ENCODE results near the gene AP3D1. TPM values are rescaled to one million over a fixed set of nuclear protein-coding genes. Genes with fewer than 3 reads are reported as not detected.

AP3D1 gene
- 120 and 148 TPM in 2 replicates for total RNA-seq

DNA sequence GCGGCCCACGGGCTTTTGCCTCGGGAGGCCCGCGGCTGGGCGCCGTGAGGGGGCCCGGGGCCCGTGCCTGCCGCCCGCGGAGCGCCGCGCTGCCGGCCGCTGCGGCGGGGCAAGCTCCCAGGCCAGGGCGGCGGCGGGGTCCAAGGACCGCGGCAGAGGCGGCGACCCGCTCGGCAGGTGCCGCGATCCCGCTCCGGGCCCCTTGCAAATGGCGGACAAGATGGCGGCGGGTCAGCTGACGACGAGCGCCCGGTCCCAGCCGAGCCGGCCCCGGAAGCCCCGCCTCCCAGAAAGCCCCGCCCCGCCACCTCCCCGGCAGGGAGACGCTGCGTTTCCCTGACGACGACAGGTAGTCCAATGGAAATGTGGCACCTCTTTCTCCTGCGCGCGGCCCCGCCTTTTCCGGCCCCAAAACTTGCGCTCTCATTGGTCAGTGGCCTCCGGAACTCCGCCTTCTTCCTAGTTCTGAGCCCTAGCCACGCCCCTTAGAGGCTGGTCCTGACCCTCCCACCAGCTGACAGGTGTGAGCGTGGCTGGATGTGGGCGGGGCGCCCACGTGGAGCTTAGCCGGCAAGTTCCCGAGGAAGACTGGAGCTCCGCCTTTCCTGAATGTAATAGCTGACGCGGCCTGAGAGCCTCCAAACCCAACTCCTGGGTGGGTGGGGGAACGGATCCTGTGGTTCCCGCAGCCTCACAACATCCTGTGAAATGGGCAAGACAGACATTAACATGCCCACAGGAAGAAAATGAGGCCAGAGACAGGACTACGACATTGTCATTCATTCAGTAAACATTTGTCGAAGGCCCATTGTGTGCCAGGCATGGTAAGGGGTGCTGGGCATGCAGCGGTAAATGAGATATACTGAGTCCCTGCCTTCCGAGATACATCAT lies at the start of gene AP3D1:
TSS of gene AP3D1 (minus strand) at position 228 of the 891 bp plus-strand sequence. CDS start 232 bp downstream, outside the sequence.

GRCh38 chr19:2096480-2097202 lies 54.7 kb downstream of the AP3D1 start, which contains the start of gene IZUMO4:
IZUMO4 (plus strand) TSS chr19:2096915; CDS start chr19:2096946, 31 bp downstream.

DNA sequence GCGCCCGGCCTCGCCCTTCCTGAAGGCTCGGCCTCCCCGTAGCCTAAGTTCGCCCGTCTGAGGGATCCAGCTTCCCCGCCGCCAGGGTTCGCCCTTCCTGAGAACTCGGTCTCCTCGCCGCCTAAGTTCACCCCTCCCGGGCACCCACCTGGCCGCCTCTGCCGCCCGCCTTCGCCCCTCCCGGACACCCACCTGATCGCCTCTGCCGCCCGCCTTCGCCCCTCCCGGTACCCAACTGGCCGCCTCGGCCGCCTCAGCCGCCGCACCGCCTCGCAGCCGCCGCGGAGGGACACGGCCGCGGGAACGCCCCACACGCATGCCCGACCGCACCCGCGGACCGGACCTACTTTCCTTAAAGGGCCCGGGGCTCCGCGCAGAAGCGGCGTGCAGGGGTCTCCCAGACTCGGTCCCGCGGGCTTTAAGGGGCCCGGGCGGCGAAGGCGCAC lies 55.3 kb downstream of the AP3D1 start, which contains the start of gene MOB3A:
TSS of gene MOB3A (minus strand) at position 293 of the 446 bp plus-strand sequence. CDS start 17,766 bp downstream, outside the sequence.

GRCh38 chr19:2050991-2051772 lies 100.2 kb downstream of the AP3D1 start, which contains the start of gene MKNK2:
MKNK2 (minus strand) TSS chr19:2051244; CDS start chr19:2050851, 393 bp downstream.

Other genes with a start within 250 kb of the AP3D1 start
- 7.0 and 8.6 TPM in 2 replicates for gene ADAT3, start 246.2 kb downstream of the AP3D1 start, total RNA-seq
- gene SCAMP4, start 246.2 kb downstream of the AP3D1 start, total RNA-seq: 103 and 128 TPM in 2 replicates
- gene CSNK1G2, start 210.4 kb downstream of the AP3D1 start, total RNA-seq: 94.3 and 97.7 TPM in 2 replicates
- gene BTBD2, start 135.9 kb downstream of the AP3D1 start, total RNA-seq: 75.8 and 189 TPM in 2 replicates
- gene MKNK2, start 100.3 kb downstream of the AP3D1 start, total RNA-seq: 93.0 and 188 TPM in 2 replicates
- gene MOB3A, start 55.2 kb downstream of the AP3D1 start, total RNA-seq: 48.3 and 50.0 TPM in 2 replicates
- 2.1 and 4.1 TPM in 2 replicates for gene IZUMO4, start 54.7 kb downstream of the AP3D1 start, total RNA-seq
- gene DOT1L, start 12.4 kb upstream of the AP3D1 start, total RNA-seq: 19.1 and 23.3 TPM in 2 replicates
- 94.7 and 152 TPM in 2 replicates for gene PLEKHJ1, start 84.8 kb upstream of the AP3D1 start, total RNA-seq
- gene SF3A2, start 85.3 kb upstream of the AP3D1 start, total RNA-seq: 83.1 and 84.6 TPM in 2 replicates
- 0.16 and 1.8 TPM in 2 replicates for gene AMH, start 97.8 kb upstream of the AP3D1 start, total RNA-seq
- 0.13 and 0.16 TPM in 2 replicates for gene JSRP1, start 104.9 kb upstream of the AP3D1 start, total RNA-seq
- gene PEAK3, start 130.6 kb upstream of the AP3D1 start, total RNA-seq: not detected in 2 replicates
- gene LINGO3, start 156.6 kb upstream of the AP3D1 start, total RNA-seq: not detected in 2 replicates
- gene LSM7, start 177.0 kb upstream of the AP3D1 start, total RNA-seq: 189 and 329 TPM in 2 replicates
- gene SPPL2B, start 177.1 kb upstream of the AP3D1 start, total RNA-seq: 30.1 and 64.8 TPM in 2 replicates
- not detected in 2 replicates for gene TMPRSS9, start 208.7 kb upstream of the AP3D1 start, total RNA-seq

Data from mesangial cell (primary cell).